NCI-H510A (cell line): ENCODE data around the gene SCRG1.

ENCODE experiments used
- DNase-seq: peaks from one replicate; lab custom pipeline; 2025; lab: John Stamatoyannopoulos, UW

The SCRG1 gene

GRCh38 chr4:173411106-173411693 is 12.3 kb upstream of the SCRG1 start:
- no peak for DNase-seq

GRCh38 chr4:173410079-173410478 is 11.2 kb upstream of the SCRG1 start:
- no peak for DNase-seq

GRCh38 chr4:173405840-173406606 is 7.1 kb upstream of the SCRG1 start:
- DNase-seq: no peak

- no peak for DNase-seq
These were observed 5.5 kb upstream of the SCRG1 start for GRCh38 chr4:173404296-173404865.

GRCh38 chr4:173403051-173403450 is 4.1 kb upstream of the SCRG1 start:
- DNase-seq: no peak

GRCh38 chr4:173401063-173401462 is 2.1 kb upstream of the SCRG1 start:
- DNase-seq: no peak

- no peak for DNase-seq
These were observed 696 bp downstream of the SCRG1 start for GRCh38 chr4:173398220-173398619.

- DNase-seq: no peak
These were observed 1.3 kb downstream of the SCRG1 start for GRCh38 chr4:173397604-173398003.

- DNase-seq: no peak
These were observed 7.2 kb downstream of the SCRG1 start for GRCh38 chr4:173391701-173392100.

- DNase-seq: no peak
These were observed 12.2 kb downstream of the SCRG1 start for GRCh38 chr4:173386751-173387150.

GRCh38 chr4:173382349-173382748 is 16.6 kb downstream of the SCRG1 start:
- DNase-seq: no peak

GRCh38 chr4:173381610-173382009 is 17.3 kb downstream of the SCRG1 start:
- no peak for DNase-seq

GRCh38 chr4:173380987-173381386 is 17.9 kb downstream of the SCRG1 start:
- no peak for DNase-seq

- DNase-seq: no peak
These were observed 19.0 kb downstream of the SCRG1 start for GRCh38 chr4:173379929-173380328.

- DNase-seq: no peak
These were observed 24.3 kb downstream of the SCRG1 start for GRCh38 chr4:173374588-173374987.

- DNase-seq: peak; percentile 10
These were observed 27.4 kb downstream of the SCRG1 start for GRCh38 chr4:173371292-173372192.

- DNase-seq: peak; percentile 83
These were observed 28.2 kb downstream of the SCRG1 start, which contains the start of gene SAP30 for GRCh38 chr4:173370477-173371291. Gene SAP30, plus strand, starts transcription at chr4:173370954. Its CDS starts 229 bp downstream, at chr4:173371183.

- DNase-seq: no peak
These were observed 28.8 kb downstream of the SCRG1 start for GRCh38 chr4:173370130-173370476.

GRCh38 chr4:173367946-173368345 is 31.0 kb downstream of the SCRG1 start:
- DNase-seq: no peak

- no peak for DNase-seq
These were observed 31.6 kb downstream of the SCRG1 start for GRCh38 chr4:173367285-173367684.

- no peak for DNase-seq
These were observed 33.4 kb downstream of the SCRG1 start for GRCh38 chr4:173365359-173365996.
